GM12878 (cell line): ENCODE results near the gene PMP22.

ENCODE experiments used
- BHLHE40 ChIP-seq, 2 experiments: fragments of 450-650 bp in 1 of 2; IDR thresholded peaks; 2 replicates each; pipeline ENCODE4 v1.6.1; 2011 to 2017; ENCODE audit warnings: low read depth in 2 of 2, borderline replicate concordance in 1 of 2, improper control_type of control experiment in 1 of 2, low read length in 1 of 2, mild to moderate bottlenecking in 1 of 2
- POLR2A ChIP-seq: IDR thresholded peaks from 2 replicates; pipeline ENCODE4 v1.6.1; 2011; ENCODE audit warnings: low read depth, mild to moderate bottlenecking, low read length
- TF ChIP-seq, protein P1 (sequence below), 3 experiments: IDR thresholded peaks in 2 of 3; conservative IDR thresholded peaks in 1 of 3; 2 replicates each; pipeline ENCODE4 v1.5.1; 2011; ENCODE audit warnings: low read depth in 3 of 3, low read length in 3 of 3, mild to moderate bottlenecking in 3 of 3, control low read depth in 2 of 3, moderate library complexity in 2 of 3, inconsistent platforms in 1 of 3, mixed read lengths in 1 of 3; ENCODE audit not compliant: control insufficient read depth in 2 of 3, insufficient read depth in 1 of 3; ENCODE audit errors: extremely low read depth in 1 of 3
- TF ChIP-seq, protein P2 (sequence below): fragments of 150-350 bp; IDR thresholded peaks from 2 replicates; pipeline ENCODE4 v1.6.1; 2016; ENCODE audit warnings: low read depth, low read length

DNA sequence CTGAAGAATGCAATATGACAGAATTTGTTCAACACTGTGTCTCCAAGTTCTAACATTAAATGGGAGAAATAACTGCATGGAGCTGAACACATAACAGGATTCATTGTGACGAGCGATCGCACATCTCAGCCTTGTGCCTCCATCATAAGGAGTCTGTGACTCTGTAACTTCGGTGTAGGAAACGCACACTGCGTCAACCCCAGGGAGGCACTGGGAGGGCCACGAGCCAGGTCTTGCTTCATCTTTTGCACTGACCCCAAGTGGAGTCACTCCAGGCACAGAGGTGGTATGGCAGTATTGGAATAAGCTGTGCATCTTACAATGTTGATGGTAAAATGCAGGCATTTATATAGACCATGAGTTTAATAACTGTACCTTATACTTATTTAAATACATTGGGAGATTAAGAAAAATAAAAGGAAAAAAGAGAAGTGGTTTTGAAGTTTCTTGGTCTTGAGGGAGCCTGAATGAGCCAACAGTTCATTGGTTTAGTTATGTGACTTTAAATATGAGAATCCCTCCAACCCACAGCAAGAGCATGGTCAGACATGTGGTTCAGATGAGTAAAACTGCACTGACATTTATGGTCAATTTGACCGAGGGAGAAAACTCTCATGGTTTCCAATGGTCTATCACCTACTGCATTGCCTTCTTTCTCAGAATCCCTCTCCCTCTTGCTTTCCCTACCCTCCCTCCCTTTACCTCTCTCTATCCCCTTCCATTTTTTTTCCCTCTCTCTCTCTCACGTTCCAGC lies 5.7 kb upstream of the PMP22 start:
- TF ChIP-seq, protein P1, sequence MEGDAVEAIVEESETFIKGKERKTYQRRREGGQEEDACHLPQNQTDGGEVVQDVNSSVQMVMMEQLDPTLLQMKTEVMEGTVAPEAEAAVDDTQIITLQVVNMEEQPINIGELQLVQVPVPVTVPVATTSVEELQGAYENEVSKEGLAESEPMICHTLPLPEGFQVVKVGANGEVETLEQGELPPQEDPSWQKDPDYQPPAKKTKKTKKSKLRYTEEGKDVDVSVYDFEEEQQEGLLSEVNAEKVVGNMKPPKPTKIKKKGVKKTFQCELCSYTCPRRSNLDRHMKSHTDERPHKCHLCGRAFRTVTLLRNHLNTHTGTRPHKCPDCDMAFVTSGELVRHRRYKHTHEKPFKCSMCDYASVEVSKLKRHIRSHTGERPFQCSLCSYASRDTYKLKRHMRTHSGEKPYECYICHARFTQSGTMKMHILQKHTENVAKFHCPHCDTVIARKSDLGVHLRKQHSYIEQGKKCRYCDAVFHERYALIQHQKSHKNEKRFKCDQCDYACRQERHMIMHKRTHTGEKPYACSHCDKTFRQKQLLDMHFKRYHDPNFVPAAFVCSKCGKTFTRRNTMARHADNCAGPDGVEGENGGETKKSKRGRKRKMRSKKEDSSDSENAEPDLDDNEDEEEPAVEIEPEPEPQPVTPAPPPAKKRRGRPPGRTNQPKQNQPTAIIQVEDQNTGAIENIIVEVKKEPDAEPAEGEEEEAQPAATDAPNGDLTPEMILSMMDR (IDR thresholded peaks at IDR 0.05 in 2 of 3, conservative IDR thresholded peaks at IDR 0.05 in 1 of 3; ENCODE audit: control insufficient read depth in 2 of 3, extremely low read depth in 1 of 3, insufficient read depth in 1 of 3, low read depth in 3 of 3, low read length in 3 of 3): no peak
- TF ChIP-seq BHLHE40 (IDR thresholded peaks at IDR 0.05; ENCODE audit: borderline replicate concordance in 1 of 2, low read depth in 2 of 2, low read length in 1 of 2) (no peak), POLR2A (no peak)
- TF ChIP-seq, protein P2, sequence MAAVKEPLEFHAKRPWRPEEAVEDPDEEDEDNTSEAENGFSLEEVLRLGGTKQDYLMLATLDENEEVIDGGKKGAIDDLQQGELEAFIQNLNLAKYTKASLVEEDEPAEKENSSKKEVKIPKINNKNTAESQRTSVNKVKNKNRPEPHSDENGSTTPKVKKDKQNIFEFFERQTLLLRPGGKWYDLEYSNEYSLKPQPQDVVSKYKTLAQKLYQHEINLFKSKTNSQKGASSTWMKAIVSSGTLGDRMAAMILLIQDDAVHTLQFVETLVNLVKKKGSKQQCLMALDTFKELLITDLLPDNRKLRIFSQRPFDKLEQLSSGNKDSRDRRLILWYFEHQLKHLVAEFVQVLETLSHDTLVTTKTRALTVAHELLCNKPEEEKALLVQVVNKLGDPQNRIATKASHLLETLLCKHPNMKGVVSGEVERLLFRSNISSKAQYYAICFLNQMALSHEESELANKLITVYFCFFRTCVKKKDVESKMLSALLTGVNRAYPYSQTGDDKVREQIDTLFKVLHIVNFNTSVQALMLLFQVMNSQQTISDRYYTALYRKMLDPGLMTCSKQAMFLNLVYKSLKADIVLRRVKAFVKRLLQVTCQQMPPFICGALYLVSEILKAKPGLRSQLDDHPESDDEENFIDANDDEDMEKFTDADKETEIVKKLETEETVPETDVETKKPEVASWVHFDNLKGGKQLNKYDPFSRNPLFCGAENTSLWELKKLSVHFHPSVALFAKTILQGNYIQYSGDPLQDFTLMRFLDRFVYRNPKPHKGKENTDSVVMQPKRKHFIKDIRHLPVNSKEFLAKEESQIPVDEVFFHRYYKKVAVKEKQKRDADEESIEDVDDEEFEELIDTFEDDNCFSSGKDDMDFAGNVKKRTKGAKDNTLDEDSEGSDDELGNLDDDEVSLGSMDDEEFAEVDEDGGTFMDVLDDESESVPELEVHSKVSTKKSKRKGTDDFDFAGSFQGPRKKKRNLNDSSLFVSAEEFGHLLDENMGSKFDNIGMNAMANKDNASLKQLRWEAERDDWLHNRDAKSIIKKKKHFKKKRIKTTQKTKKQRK: no peak
